HG03280 (cell line): ENCODE data around the gene PRKCSH.
"Not testable (repeated sequence)": the region's sequence is repeated elsewhere in the genome, so short reads cannot be mapped to it uniquely, and the experiment has no call there.

Experiments
- ATAC-seq: cut with Tn5 transposase; IDR thresholded peaks from one replicate; pipeline ENCODE4 v1.9.1; 2021; ENCODE audit warnings: mild to moderate bottlenecking, moderate library complexity; ENCODE audit not compliant: unreplicated experiment

Gene PRKCSH

GRCh38 chr19:11448410-11448809 lies 13.0 kb downstream of the PRKCSH start:
- ATAC-seq = no peak

GRCh38 chr19:11448923-11449554 lies 13.6 kb downstream of the PRKCSH start:
- ATAC-seq = no peak

- ATAC-seq = no peak
Observed at GRCh38 chr19:11450570-11451326, 15.3 kb downstream of the PRKCSH start.

GRCh38 chr19:11451327-11451870 lies 16.0 kb downstream of the PRKCSH start:
- ATAC-seq = no peak

- no peak for ATAC-seq
Observed at GRCh38 chr19:11451871-11452619, 16.6 kb downstream of the PRKCSH start.

- ATAC-seq = no peak
Observed at GRCh38 chr19:11452620-11453310, 17.3 kb downstream of the PRKCSH start.

- no peak for ATAC-seq
Observed at GRCh38 chr19:11453468-11454341, 18.3 kb downstream of the PRKCSH start.

- not testable (repeated sequence) for ATAC-seq
Observed at GRCh38 chr19:11455233-11455554, 19.8 kb downstream of the PRKCSH start.

GRCh38 chr19:11456659-11457058 lies 21.2 kb downstream of the PRKCSH start:
- ATAC-seq = no peak

GRCh38 chr19:11457115-11457514 lies 21.7 kb downstream of the PRKCSH start:
- no peak for ATAC-seq

GRCh38 chr19:11457831-11458230 lies 22.4 kb downstream of the PRKCSH start:
- ATAC-seq = no peak

GRCh38 chr19:11458236-11458900 lies 22.9 kb downstream of the PRKCSH start:
- no peak for ATAC-seq

- ATAC-seq = not testable (repeated sequence)
Observed at GRCh38 chr19:11458912-11459311, 23.5 kb downstream of the PRKCSH start.

- ATAC-seq = no peak
Observed at GRCh38 chr19:11460207-11460606, 24.8 kb downstream of the PRKCSH start.

GRCh38 chr19:11461453-11461852 lies 26.0 kb downstream of the PRKCSH start:
- ATAC-seq = no peak

- ATAC-seq = no peak
Observed at GRCh38 chr19:11463391-11463790, 28.0 kb downstream of the PRKCSH start.

GRCh38 chr19:11464333-11465265 lies 29.2 kb downstream of the PRKCSH start:
- no peak for ATAC-seq

GRCh38 chr19:11465600-11465999 lies 30.2 kb downstream of the PRKCSH start:
- ATAC-seq = no peak
